Esophagus muscularis mucosa (tissue), 4 donors: ENCODE measurements around the gene MMP24OS. TPM values are rescaled to one million over a fixed set of nuclear protein-coding genes. Genes with fewer than 3 reads are reported as not detected.

ENCODE experiments used
- DNase-seq: peaks from one replicate; pipeline ENCODE4 v3.0.0-alpha.2; 2017; ENCODE audit errors: extremely low spot score
- H3K27ac ChIP-seq, 4 donors: fragments of 200-600 bp; sonication (generic); replicated peaks in 1 of 4; 1 replicate in 3 of 4; 2 replicates in 1 of 4; pipeline ENCODE4 v1.5.1; 2016 to 2019; ENCODE audit warnings: mild to moderate bottlenecking in 1 of 4
- H3K27me3 ChIP-seq, 4 donors: fragments of 200-600 bp; sonication (generic); one replicate each; pipeline versions ENCODE4 v1.5.1 to v1.6.0; 2016 to 2019
- H3K36me3 ChIP-seq, 4 donors: fragments of 200-600 bp; sonication (generic); one replicate each; pipeline ENCODE4 v1.5.1; 2016 to 2019
- H3K4me1 ChIP-seq, 4 donors: fragments of 200-600 bp; sonication (generic); one replicate each; pipeline ENCODE4 v1.5.1; 2016 to 2019
- H3K4me3 ChIP-seq, 4 donors: fragments of 200-600 bp; sonication (generic); 1 replicate in 2 of 4; 2 replicates in 2 of 4; pipeline ENCODE4 v1.5.1; 2016 to 2019; ENCODE audit warnings: mild to moderate bottlenecking in 4 of 4, moderate library complexity in 1 of 4
- H3K9me3 ChIP-seq, 4 donors: fragments of 200-600 bp; sonication (generic); 1 replicate in 3 of 4; 2 replicates in 1 of 4; pipeline ENCODE4 v1.5.1; 2016 to 2019
- CTCF ChIP-seq, 3 experiments: fragments of 200-600 bp in 2 of 3; fragments of 450-650 bp in 1 of 3; sonication (generic) in 2 of 3; IDR thresholded peaks; one replicate each; pipeline ENCODE4 v1.5.1; 2017 to 2019; ENCODE audit warnings: antibody characterized with exemption in 3 of 3, mild to moderate bottlenecking in 2 of 3, moderate library complexity in 1 of 3
- EP300 ChIP-seq: sonication (generic); formaldehyde crosslinking; IDR thresholded peaks from one replicate; pipeline ENCODE4 v1.6.1; 2017; ENCODE audit warnings: antibody characterized with exemption
- POLR2A ChIP-seq: fragments of 450-650 bp; IDR thresholded peaks from one replicate; pipeline ENCODE4 v1.6.1; 2017; ENCODE audit warnings: antibody characterized with exemption, moderate library complexity, mild to moderate bottlenecking, low read depth
- POLR2AphosphoS5 ChIP-seq, 2 donors: sonication (generic); formaldehyde crosslinking; IDR thresholded peaks; one replicate each; pipeline ENCODE4 v1.6.1; 2017; ENCODE audit warnings: antibody characterized with exemption in 2 of 2
- WGBS: methylation state at CpG from one replicate; pipeline ENCODE4 v1.1.5; 2018; 5-methylcytosine and 5-hydroxymethylcytosine counted together
- intact Hi-C: fragments of 100-400 bp; cut with DNase I; formaldehyde crosslinking; loops from one replicate; pipeline ENCODE4 v1.15.1; 2023
- total RNA-seq, 4 donors: library from RNA; depleted of rRNA; stranded (reverse); fragments of >200 nt; gene quantifications; one replicate each; pipeline versions ENCODE4 v1.1.0 to v1.2.1, GENCODE V29; 2016

The MMP24OS gene
- total RNA-seq, 4 donors from 2014 or later = 27.7 to 37.8 (median 32.0) TPM

GRCh38 chr20:35280523-35280922 is 2.6 kb upstream of the MMP24OS start:
- no peaks in the 10 kb centered on the region for H3K9me3 ChIP-seq
- peaks cover 11 to 51% (median 37%) of the 10 kb centered on the region in 4 donors for H3K36me3 ChIP-seq
- no peak for DNase-seq
- H3K27ac ChIP-seq = no peak overlapping the region
- intact Hi-C loops = no loop called here
- no peak overlapping the region for H3K4me3 ChIP-seq
- peaks cover 33 to 56% (median 55%) of the 10 kb centered on the region in 4 donors for H3K4me1 ChIP-seq
- H3K27me3 ChIP-seq = no peaks in the 10 kb centered on the region
- 96% methylated on average over 4 of the region's 6 CpGs for WGBS
- TF ChIP-seq POLR2AphosphoS5 (IDR thresholded peaks at IDR 0.05) = no peak
- TF ChIP-seq CTCF (IDR thresholded peaks at IDR 0.05) = no peak
- TF ChIP-seq EP300 = no peak
- TF ChIP-seq POLR2A = no peak

- WGBS = 93% methylated on average over 7 of the region's 7 CpGs
- H3K9me3 ChIP-seq = no peaks in the 10 kb centered on the region
- H3K27ac ChIP-seq = peak overlapping the region in 2 of 4 donors; percentile 95 to 100
- peaks cover 11 to 55% (median 44%) of the 10 kb centered on the region in 4 donors for H3K36me3 ChIP-seq
- no peak for DNase-seq
- H3K4me1 ChIP-seq = peaks cover 29 to 57% (median 54%) of the 10 kb centered on the region in 4 donors
- TF ChIP-seq POLR2AphosphoS5 (IDR thresholded peaks at IDR 0.05) = no peak
- no peak for TF ChIP-seq POLR2A
- TF ChIP-seq EP300 = no peak
- TF ChIP-seq CTCF (IDR thresholded peaks at IDR 0.05) = no peak
- no peak overlapping the region for H3K4me3 ChIP-seq
- no peaks in the 10 kb centered on the region for H3K27me3 ChIP-seq
- intact Hi-C loops = no loop called here
Measured at GRCh38 chr20:35279533-35280174, 1.7 kb upstream of the MMP24OS start.

GRCh38 chr20:35279040-35279439 is 1.1 kb upstream of the MMP24OS start:
- H3K36me3 ChIP-seq = peaks cover 11 to 58% (median 49%) of the 10 kb centered on the region in 4 donors
- intact Hi-C loops = no loop called here
- H3K4me3 ChIP-seq = no peak overlapping the region
- peak overlapping the region; percentile 95 to 100 (median 99) for H3K27ac ChIP-seq
- H3K9me3 ChIP-seq = no peaks in the 10 kb centered on the region
- H3K4me1 ChIP-seq = peaks cover 29 to 61% (median 53%) of the 10 kb centered on the region in 4 donors
- no peak for DNase-seq
- TF ChIP-seq CTCF (IDR thresholded peaks at IDR 0.05) (no peak), POLR2A (no peak), POLR2AphosphoS5 (IDR thresholded peaks at IDR 0.05) (no peak), EP300 (no peak)
- WGBS = 97% methylated on average over 5 of the region's 5 CpGs
- H3K27me3 ChIP-seq = no peaks in the 10 kb centered on the region

- WGBS = 12% methylated on average over 10 of the region's 10 CpGs
Measured at GRCh38 chr20:35277127-35277526, 795 bp downstream of the MMP24OS start.

More at GRCh38 chr20:35277127-35277526, 795 bp downstream of the MMP24OS start:
- H3K27me3 ChIP-seq = no peaks in the 10 kb centered on the region
- peaks cover 16 to 51% (median 34%) of the 10 kb centered on the region in 4 donors for H3K4me1 ChIP-seq
- H3K27ac ChIP-seq = peak overlapping the region; percentile 95 to 100 (median 99)
- peak overlapping the region; percentile 74 to 95 (median 90) for H3K4me3 ChIP-seq
- TF ChIP-seq POLR2A (no peak), CTCF (IDR thresholded peaks at IDR 0.05) (no peak)
- H3K9me3 ChIP-seq = no peaks in the 10 kb centered on the region
- intact Hi-C loops = no loop called here
- DNase-seq = no peak
- peaks cover 11 to 59% (median 49%) of the 10 kb centered on the region in 4 donors for H3K36me3 ChIP-seq
